Measurements from ENCODE around the gene GCG. TPM values are rescaled to one million over a fixed set of nuclear protein-coding genes. Genes with fewer than 3 reads are reported as not detected.

GCG gene
- total RNA-seq, 5 donors from 2014 or later (not counting 1 experiment from before 2014, with no cell fraction given): not detected

GRCh38 chr2:162100579-162100978 lies 51.5 kb downstream of the GCG start:
- no peaks in the 10 kb centered on the region for H3K36me3 Mint-ChIP-seq
- POLR2A ChIA-PET: no interaction called here
- H3K4me1 Mint-ChIP-seq: no peaks in the 10 kb centered on the region
- Histone ChIP-seq H3K27ac (ENCODE audit: low read length) (no peak overlapping the region), H3K4me1 (ENCODE audit: control insufficient read depth in 1 of 2, extremely low read depth in 1 of 2, insufficient read depth in 2 of 2, low read length in 2 of 2) (no peaks in the 10 kb centered on the region), H3K9me3 (no peaks in the 10 kb centered on the region), H3K27me3 (replicated peaks in 1 of 2; ENCODE audit: control insufficient read depth in 2 of 2, extremely low read depth in 1 of 2, insufficient read depth in 2 of 2, low read length in 1 of 2) (no peaks in the 10 kb centered on the region), H3K36me3 (ENCODE audit: control insufficient read depth in 2 of 2, extremely low read depth in 1 of 2, insufficient read depth in 1 of 2, low read length in 1 of 2) (no peaks in the 10 kb centered on the region), H3K4me3 (ENCODE audit: control insufficient read depth in 1 of 2, extremely low read depth in 1 of 2, low read length in 1 of 2) (no peak overlapping the region)
- H3K27ac Mint-ChIP-seq: no peak overlapping the region
- ATAC-seq (replicated peaks in 1 of 4) (no peak), DNase-seq (no peak)
- H3K4me3 Mint-ChIP-seq: no peak overlapping the region
- no CpG with 5 or more reads among the region's 1 CpG for WGBS (ENCODE audit: insufficient coverage)
- H3K27me3 Mint-ChIP-seq: no peaks in the 10 kb centered on the region
- no peaks in the 10 kb centered on the region for H3K9me3 Mint-ChIP-seq
- CTCF ChIA-PET: no interaction called here

GRCh38 chr2:162099836-162100235 lies 52.2 kb downstream of the GCG start:
- no peaks in the 10 kb centered on the region for H3K4me1 ChIP-seq (ENCODE audit: control insufficient read depth in 1 of 2, extremely low read depth in 1 of 2, insufficient read depth in 2 of 2, low read length in 2 of 2)
- no CpG with 5 or more reads among the region's 5 CpGs for WGBS (ENCODE audit: insufficient coverage)
- H3K27me3 ChIP-seq (replicated peaks in 1 of 2; ENCODE audit: control insufficient read depth in 2 of 2, extremely low read depth in 1 of 2, insufficient read depth in 2 of 2, low read length in 1 of 2): no peaks in the 10 kb centered on the region
- POLR2A ChIA-PET: no interaction called here
- Mint-ChIP-seq H3K4me1 (no peaks in the 10 kb centered on the region), H3K9me3 (no peaks in the 10 kb centered on the region), H3K36me3 (no peaks in the 10 kb centered on the region), H3K27ac (no peak overlapping the region), H3K27me3 (no peaks in the 10 kb centered on the region), H3K4me3 (no peak overlapping the region)
- H3K27ac ChIP-seq (ENCODE audit: low read length): no peak overlapping the region
- no peak for DNase-seq
- H3K36me3 ChIP-seq (ENCODE audit: control insufficient read depth in 2 of 2, extremely low read depth in 1 of 2, insufficient read depth in 1 of 2, low read length in 1 of 2): no peaks in the 10 kb centered on the region
- no peaks in the 10 kb centered on the region for H3K9me3 ChIP-seq
- no peak overlapping the region for H3K4me3 ChIP-seq (ENCODE audit: control insufficient read depth in 1 of 2, extremely low read depth in 1 of 2, low read length in 1 of 2)
- CTCF ChIA-PET: no interaction called here
- ATAC-seq (replicated peaks in 1 of 4): no peak

Other genes with a start within 250 kb of the GCG start
- 10 to 100 TPM; 30.1 to 47.7 (median 37.9) TPM for gene DPP4, start 78.0 kb downstream of the GCG start, total RNA-seq
- under 1 TPM in 2 of 5 donors, not detected in 3; 0.85 to 0.88 TPM for gene FAP, start 91.2 kb upstream of the GCG start, total RNA-seq
- gene IFIH1, start 166.4 kb upstream of the GCG start, total RNA-seq: 10 to 100 TPM; 25.1 to 34.1 (median 29.2) TPM
- gene GCA, start 191.9 kb upstream of the GCG start, total RNA-seq: 10 to 100 TPM in 3 of 5 donors, 1 to 10 TPM in 2; 6.5 to 12.8 (median 10.0) TPM

Measured in T-cell (primary cell).